HG03457 (cell line): ENCODE measurements around the gene SDE2.
"Not testable (repeated sequence)": the region's sequence is repeated elsewhere in the genome, so short reads cannot be mapped to it uniquely, and the experiment has no call there.

Source experiments
- ATAC-seq: cut with Tn5 transposase; IDR thresholded peaks from one replicate; pipeline ENCODE4 v1.9.1; 2021; ENCODE audit warnings: moderate number of reproducible peaks; ENCODE audit not compliant: unreplicated experiment

SDE2 gene

DNA sequence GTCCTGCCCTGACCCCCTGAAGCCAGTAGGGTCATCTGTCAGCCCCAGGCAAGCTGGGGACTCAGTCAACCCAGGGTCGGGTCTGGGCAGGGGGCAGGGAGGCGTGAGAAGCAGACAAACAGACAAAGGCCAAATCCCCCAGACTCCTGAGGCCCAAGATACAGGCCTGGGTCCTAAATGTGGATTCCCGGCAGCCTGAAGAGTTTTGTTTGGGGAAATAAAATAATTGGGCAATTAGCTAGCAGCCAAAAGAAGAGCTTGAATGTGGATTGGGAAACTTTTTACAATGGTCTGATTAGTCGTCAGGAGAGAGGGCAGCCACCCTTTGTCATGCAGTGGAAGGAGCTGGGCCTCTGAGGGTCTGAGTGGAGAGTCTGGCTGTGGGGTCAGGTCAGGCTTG is 53.6 kb downstream of the SDE2 start:
- no peak for ATAC-seq

DNA sequence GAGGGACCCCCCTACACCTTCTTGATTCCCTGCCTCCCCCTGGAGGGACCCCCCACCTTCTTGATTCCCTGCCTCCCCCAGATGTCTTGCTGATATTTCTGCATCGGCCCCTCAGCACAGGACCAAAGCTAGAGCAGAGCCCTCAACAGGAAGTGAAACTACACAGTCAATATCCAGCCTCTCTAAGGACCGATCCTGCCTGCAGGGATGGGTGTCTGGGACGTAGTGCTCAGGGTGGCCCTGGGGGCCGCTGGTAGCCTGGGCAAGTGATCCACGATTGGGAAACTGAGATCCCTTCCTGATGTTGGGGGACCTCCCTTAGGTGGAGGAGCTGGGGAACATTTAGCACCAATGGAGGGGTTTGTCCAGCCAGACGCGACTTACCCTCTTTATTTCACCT is 54.2 kb downstream of the SDE2 start:
- no peak for ATAC-seq

DNA sequence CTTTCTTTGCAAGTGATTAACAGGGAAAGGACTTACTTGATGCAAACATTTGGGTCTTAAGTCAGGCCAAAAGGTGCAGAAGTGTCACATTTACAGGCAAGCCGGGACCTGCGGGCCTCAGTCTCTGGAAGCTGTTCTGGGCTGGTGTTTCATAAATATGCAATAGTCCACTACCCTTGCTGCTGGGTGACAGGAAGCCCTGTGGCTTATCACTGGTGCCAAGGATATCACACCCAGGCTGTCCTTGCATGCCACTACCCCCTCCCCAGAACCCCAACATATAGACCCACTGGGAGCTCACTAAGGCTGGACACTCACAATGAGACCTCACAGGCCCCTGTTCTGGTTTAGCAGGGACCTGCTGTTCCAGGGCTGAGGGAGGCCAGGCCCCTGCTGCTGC is 54.8 kb downstream of the SDE2 start:
- no peak for ATAC-seq

DNA sequence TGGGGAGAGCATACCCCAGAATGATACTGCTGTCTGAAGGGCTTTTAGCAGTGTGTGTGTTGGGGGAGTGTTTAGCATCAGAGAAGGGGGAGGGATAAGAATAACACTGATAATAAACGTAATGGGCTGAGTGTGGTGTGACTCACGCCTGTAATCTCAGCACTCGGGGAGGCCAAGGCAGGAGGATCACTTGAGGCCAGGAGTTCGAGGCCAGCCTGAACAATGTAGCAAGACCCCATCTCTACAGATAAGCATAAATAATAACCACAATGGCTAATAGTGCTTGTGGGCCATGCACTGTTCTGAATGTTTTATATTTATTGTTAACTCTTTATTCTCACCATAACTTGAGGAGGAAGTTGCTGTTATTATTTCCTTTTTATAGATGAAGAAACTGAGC is 55.6 kb downstream of the SDE2 start:
- no peak for ATAC-seq

DNA sequence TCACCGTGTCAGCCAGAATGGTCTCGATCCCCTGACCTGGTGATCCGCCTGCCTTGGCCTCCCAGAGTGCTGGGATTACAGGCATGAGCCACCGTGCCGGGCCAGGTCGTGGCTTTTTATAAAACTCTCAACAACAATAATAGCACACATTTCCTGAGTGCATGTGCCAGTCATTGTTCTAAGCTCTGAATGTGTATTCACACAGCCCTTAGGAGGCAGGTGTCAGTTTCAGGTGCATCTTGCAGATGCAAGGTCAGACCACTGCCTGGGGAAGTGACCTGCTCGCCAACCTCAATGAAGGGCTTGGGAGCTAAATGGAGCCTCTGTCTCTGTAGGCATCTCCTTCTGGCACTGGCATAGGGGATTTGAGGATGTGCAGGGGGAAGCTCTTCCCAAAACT is 56.6 kb downstream of the SDE2 start:
- ATAC-seq: peak; percentile 48

DNA sequence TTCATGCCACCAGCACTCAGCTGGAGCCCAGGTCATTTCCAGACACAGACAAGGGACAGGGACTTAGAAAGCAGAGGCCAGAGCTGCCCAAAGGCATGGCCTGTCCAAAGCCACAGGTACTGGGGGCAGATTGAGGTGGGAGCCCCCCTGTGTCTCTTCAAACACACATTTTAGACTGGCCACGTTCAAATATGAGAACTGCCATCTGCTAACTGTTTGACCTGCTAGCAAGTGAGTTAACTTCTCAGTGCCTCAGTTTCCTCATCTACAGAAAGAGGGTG is 57.3 kb downstream of the SDE2 start:
- ATAC-seq: no peak

DNA sequence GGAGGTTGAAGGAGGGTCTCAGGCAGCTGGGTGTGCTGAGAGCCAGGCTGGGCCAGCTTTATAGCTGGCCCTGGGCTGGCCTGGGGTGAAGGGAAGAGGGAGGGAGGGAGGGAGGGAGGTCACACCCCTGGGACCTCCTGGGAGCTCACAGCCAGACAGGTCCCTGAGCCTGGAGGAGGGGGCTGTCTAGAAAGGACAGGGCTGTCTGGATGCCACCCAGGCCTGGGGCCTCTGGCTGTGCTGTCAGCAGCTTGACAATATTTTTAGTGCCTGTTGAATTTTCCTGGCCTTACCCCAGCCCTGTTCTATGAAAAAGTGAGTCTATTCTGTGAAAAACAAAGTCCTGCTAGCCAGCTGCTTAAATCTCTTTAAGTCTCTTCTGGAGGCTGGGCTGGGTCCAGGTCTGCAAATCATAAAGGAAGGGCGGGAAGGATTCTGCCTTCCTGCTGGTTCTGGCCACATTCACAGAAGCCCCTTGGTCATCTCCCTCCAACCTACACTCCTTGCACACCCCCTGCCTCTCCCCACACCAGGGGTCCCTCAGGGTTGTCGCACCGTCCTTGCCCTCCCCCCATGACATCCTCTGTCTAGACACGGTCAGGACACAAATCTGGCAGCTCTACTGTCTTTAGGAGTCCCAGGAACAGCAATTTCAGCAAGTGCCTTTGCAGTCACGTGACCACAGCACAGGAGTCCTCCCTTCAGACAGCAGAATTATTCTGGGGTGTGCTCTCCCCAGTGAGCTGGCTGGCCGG is 57.8 kb downstream of the SDE2 start, which contains the start of gene LEFTY2:
Gene LEFTY2 (minus strand): TSS at position 34 of the 755 bp plus-strand sequence. CDS start 80 bp downstream, outside the sequence.
- ATAC-seq: no peak

DNA sequence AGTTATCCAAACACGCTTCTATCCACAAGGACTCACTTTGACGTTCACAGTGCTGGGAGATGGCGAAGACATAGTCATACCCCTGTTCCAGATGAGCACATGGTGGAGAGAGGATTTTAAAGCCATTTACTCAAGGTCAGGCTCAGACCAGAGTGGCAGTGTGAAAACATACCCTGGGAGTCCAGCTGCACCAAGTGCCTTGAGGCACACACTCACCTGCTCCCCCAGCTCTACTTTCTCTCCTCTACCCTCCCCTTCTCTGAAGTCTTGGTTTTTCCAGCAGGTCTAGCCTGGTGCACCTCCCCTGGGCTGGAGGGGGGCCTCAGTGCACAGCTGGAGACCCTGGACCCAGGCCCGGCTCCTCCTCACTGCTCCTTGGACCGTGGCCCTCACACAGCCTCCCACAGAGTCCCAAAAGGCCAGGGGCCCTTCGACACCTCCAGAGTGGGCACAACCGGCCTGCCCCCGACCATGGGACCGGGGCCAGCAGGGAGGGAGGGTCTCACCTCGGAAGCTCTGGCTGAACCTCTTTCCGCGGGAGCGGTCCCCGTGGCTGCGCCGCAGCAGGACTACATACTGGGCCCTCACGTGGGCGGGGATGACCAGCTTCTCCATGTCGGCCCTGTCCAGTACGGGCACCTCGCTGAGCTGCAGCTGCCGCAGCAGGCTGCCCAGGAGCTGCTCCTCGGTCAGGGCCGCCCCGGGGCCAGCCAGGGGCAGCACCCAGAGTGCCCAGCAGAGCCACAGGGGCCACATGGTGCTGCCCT is 58.6 kb downstream of the SDE2 start:
- ATAC-seq: no peak

DNA sequence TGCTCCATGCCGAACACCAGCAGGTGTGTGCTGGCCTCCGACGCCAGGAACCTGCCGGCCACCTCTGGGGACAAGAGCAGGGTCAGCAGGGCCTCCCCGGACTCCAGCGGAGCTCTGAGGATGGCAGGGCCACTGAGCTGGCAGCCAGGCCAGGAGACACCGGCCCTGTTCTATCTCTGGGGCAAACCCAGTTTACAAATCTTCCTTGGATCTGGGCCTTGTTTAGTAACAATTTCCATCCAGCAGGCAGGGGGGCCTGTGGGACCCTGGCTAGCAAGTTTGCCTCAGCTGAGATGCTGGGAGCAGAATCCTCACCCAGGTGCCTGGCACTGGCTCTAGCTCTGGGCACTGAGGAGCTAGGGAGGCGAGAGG is 59.2 kb downstream of the SDE2 start:
- ATAC-seq: not testable (repeated sequence)

DNA sequence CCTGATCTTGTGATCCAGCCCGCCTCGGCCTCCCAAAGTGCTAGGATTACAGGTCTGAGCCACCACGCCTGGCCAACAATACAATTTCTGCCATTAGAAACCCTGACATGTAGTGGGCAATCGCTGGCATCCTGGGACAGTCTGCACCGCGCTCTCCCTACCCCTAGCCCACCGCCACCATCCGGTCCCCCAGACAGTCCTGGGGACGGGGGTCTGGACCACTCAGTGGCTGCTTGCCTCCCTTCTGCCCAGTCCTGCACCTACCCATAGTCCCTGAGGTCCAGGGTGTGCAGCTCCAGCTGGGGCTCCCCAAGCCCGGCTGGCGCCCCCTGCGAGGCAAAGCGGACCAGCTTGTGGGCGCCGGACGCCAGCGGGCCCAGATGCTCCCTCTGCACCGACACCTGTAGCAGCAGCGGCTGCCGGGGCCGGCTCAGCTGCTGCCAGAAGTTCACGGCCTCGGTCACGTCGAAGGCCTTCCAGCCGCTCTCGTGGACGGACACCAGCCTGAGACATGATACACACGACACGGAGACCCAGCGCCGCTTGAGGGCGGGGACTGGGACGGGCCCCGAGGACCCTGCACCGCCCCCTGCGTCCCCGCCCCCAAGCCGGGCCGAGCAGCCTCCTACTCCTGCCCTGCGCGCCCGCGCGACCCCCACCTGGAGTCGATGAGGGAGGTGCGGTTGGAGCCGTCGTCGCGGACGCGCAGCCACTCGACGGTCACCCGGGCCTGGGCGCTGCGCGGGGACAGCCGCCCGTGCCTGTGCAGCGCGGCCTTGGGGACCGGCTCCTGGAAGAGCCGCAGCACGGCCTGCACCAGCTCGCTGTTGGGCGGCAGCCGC is 59.8 kb downstream of the SDE2 start:
- ATAC-seq: not testable (repeated sequence)

DNA sequence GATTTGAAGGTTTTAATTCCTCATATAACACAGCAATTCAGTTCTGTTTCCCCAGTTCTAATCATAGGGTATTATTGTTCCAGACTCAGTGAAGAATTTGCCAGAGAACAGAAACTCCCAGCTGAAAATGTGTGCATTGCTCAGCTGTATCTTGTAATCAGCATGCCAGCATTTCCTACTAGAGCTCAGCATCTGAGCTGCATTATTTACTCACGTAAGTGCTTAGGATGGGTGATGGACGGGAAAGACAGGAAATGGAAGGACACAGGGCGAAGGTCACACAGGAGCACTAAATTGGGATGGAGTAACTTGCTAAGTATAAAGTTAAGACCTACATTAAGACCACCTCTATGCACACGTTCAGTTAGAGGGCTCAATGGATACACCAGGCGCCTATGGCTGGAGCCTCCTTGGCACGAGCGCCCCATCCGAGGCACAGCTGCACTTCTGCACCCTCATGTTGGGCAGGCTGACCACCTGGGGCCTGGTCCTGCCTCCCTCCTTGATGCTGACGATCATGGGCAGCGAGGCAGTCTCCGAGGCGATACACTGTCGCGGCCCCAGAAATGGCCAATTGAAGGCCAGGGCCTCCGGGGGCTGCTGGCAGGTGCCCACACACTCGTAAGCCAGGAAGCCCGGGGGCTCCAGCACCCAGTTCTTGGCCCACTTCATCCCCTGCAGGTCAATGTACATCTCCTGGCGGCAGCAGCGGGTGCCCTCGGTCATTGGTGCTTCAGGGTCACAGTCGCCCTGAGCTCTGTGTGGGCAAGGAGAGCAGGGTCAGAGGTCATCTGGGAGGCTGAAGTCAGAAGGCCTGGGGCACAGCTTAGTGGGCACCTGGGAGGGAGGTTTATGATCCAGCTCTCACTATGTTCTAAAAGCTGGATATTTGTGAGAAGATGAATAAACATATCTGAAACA is 61.8 kb downstream of the SDE2 start:
- no peak for ATAC-seq

DNA sequence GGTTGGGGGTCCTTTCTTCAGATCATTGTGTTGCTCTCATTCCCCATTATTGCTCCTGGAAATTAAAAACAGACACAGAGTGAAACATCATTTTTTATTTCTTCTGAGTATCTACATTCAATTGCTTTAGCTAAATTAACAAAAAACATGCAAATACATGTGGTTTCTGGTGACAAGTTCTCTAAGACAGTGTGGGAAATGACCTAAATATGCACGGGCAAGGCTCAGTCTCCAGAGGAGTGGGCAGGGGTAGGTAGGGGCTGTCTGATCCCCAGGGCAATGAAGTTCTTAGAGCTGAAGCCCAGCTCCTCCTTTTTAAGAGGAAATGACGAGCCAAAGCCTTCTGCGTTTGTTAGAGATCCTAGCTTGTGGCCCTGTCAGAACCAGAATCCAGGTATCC is 62.6 kb downstream of the SDE2 start:
- ATAC-seq: no peak

DNA sequence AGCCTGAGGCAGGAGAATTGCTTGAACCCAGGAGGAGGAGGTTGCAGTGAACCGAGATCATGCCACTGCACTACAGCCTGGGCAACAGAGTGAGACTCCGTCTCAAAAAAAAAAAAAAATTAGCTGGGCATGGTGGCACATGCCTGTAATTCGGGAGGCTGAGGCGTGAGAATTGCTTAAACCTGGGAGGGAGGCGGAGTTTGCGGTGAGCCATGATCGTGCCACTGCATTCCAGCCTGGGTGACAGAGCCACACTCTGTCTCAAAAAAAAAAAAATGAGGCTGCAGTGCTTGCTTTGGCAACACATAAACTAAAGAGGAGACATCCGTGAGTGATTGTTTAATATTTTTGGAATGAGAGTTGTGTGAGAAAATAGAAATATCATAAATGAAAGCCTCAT is 63.1 kb downstream of the SDE2 start:
- not testable (repeated sequence) for ATAC-seq

DNA sequence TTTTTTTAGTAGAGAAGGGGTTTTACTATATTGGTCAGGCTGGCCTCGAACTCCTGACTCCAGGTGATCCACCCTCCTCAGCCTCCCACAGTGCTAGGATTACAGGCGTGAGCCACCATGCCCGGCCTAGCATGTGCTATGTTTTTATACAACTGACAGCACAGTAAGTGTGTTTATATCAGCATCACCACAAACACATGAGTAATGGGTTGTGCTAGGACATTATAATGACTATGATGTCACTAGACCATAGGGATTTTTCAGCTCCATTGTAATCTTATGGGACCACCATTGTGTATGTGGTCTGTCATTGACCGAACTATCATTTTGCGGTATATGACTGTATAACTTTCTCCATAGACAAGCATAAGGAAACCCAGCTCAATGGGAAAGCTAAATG is 64.4 kb downstream of the SDE2 start:
- no peak for ATAC-seq

DNA sequence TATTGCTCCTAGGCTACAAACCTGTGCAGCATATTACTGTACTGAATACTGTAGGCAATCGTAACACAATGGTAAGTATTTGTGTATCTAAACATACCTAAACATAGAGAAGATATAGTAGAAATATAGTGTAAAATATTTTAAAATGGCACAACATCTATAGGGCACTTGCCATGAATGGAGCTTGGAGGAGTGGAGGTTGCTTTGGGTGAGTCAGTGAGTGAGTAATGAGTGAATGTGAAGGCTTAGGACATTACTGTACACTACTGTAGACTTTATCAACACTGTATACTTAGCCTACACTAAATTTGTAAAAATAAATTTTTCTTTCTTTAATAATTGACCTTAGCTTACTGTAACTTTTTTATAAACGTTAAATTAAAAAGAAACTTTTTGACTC is 66.1 kb downstream of the SDE2 start:
- ATAC-seq: no peak
